NCI-H1048 (cell line): ENCODE measurements around the gene NOS2.
"Not testable (repeated sequence)": the region's sequence is repeated elsewhere in the genome, so short reads cannot be mapped to it uniquely, and the experiment has no call there.

Source experiments
- DNase-seq: peaks from one replicate; lab custom pipeline; 2025; lab: John Stamatoyannopoulos, UW

The NOS2 gene

GRCh38 chr17:27754549-27754948 is 45.8 kb downstream of the NOS2 start:
- DNase-seq: no peak

DNA sequence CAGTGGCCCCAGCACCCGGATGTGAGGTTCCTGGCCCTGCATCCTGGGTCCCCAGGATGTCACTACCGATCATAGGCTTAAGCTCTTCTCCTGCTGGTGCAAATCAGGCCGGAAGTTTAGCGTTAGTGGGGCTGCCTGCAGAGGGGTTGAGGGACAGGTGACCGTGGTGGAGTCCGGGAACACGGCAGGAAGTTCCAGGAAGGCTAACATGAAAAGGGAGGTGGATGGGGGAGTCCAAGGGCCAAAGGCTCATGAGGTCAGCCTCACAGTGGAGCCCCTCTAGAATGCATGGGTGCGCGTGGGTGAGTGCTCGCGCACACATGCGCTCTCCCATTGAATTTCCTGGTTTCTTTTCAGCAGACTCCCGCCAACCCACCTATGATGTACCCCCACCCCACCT is 46.6 kb downstream of the NOS2 start:
- DNase-seq: not testable (repeated sequence)

- not testable (repeated sequence) for DNase-seq
Observed at GRCh38 chr17:27752831-27753619, 47.3 kb downstream of the NOS2 start.

GRCh38 chr17:27751622-27752490 is 48.5 kb downstream of the NOS2 start:
- no peak for DNase-seq

DNA sequence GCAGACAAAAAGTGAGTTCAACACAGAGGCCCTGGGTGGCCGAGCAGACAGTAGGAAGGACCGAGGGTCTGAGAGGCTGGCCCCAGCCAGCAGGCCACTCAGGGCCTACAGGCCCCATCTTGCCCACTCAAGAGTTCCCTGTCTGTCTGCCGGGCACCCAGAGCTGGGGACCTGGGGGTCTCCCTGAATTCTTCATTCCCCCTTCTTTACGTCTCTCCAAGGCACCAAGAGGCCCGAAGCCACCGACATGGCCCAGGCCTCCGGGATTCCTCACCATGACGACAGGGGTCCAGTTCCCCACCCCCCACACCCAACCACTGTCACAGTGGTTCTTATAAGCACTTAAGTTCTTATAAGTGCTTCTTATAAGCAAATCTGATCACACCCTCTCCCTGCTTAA is 49.2 kb downstream of the NOS2 start:
- DNase-seq: no peak

DNA sequence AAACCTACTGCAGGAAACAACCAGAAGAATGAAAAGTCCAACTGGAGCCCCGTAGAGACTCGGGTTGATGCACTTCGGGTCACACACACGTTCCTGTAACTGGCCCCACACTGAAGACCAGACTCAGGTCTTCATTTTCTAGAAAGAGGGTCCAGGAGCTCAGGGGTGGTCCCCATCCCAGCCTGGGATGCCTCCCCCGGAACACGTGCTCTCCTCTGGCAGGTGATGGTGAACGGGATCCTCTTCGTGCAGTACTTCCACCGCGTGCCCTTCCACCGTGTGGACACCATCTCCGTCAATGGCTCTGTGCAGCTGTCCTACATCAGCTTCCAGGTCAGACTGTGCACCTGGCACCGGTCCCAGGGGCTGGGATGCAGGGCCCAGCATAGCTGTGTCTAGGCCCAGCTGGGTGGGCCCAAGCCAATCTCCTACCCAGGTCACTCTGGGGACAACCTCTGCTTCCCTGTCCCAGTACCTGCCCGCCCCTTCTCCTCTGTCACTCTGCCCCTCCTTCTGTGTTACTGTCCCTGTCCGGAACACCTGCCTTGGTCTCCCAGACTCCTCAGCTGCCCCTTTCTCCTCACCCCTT is 50.7 kb downstream of the NOS2 start:
- DNase-seq: not testable (repeated sequence)

GRCh38 chr17:27748360-27748825 is 51.9 kb downstream of the NOS2 start:
- DNase-seq: no peak

- DNase-seq: no peak
Observed at GRCh38 chr17:27747462-27748359, 52.6 kb downstream of the NOS2 start.

- DNase-seq: no peak
Observed at GRCh38 chr17:27746881-27747280, 53.4 kb downstream of the NOS2 start.

DNA sequence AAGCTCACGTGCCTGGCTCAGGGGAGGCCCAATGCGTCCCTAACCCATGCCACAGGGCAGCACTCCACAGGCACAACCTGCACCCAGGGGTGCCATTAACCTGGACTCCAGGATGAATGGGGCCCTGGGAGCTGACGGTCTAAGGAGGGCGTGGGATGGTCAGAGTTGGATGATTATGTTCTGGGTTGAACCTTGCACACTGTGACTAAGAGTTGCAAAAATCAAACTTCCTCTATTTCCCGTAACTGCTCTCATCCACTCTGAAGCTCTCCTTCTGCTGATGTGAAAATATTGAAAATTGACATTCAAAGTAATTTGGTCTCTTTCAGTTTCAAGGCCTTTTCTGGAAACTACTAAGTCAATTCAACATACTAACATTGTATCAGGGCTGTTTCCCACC is 54.0 kb downstream of the NOS2 start:
- not testable (repeated sequence) for DNase-seq

GRCh38 chr17:27745207-27745830 is 55.0 kb downstream of the NOS2 start:
- DNase-seq: not testable (repeated sequence)

GRCh38 chr17:27743281-27743885 is 56.9 kb downstream of the NOS2 start:
- DNase-seq: no peak

DNA sequence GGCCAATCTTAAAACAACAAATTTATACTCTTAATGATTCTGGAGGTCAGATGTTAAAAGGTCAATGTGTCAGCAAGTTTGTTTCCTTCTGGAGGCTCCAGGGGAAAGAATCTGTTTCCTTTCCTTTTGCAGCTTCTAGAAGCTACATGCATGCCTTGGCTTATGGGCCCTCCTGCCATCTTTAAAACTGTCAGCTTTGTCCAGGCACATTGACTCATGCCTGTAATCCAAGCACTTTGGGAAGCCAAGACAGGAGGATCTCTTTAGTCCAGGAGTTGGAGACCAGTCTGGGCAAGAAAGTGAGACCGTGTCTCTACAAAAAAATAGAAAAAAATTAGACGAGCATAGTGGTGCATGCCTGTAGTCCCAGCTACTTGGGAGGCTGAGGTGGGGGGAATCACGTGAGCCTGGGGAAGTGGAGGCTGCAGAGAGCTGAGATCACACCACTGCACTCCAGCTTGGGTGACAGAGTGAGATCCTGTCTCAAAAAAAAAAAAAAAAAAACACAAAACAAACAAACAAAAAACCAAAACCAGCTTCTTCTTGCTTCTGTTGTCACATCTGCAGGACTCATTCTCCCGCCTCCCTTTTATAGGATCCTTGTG is 58.3 kb downstream of the NOS2 start:
- no peak for DNase-seq

- no peak for DNase-seq
Observed at GRCh38 chr17:27741361-27741861, 58.9 kb downstream of the NOS2 start.

GRCh38 chr17:27740541-27740940 is 59.8 kb downstream of the NOS2 start:
- DNase-seq: not testable (repeated sequence)

DNA sequence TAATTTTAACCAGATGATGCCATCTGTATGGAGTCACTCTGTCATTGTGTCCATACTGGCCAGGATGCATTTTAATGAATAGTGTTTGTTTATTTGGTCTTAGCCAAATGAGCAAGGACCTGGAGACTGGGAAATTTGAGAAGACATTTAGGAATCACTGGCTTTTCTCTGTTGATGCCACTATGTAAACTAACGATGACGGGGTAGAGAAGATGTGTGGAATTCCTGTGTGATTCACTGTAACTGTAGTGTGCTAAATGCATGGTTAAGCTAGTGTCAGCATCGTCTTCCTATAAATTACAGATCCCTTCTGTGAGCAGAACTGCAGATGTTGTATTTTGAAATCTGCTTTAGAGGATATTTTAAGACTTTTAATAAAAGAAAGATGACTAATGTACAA is 66.6 kb downstream of the NOS2 start:
- no peak for DNase-seq

DNA sequence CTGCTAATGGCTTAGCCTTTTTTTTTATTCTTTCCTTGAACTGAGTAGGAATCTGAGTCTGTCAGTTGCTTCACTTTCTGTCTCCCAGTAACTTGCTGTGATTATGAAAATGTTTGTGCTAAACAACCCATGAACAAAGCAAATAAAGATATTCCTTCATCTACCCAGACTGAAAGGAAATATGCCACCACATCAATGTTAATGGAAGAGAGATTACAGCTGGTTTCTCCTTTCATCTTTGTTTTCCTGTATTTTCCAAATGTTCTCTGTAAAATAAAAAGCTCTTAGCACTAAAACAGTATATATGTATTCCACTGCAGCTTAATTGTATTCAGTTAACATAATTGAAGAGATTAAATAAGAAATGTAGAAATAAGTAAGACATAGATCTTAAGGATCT is 67.6 kb downstream of the NOS2 start:
- DNase-seq: not testable (repeated sequence)

GRCh38 chr17:27725982-27726381 is 74.3 kb downstream of the NOS2 start:
- DNase-seq: not testable (repeated sequence)

DNA sequence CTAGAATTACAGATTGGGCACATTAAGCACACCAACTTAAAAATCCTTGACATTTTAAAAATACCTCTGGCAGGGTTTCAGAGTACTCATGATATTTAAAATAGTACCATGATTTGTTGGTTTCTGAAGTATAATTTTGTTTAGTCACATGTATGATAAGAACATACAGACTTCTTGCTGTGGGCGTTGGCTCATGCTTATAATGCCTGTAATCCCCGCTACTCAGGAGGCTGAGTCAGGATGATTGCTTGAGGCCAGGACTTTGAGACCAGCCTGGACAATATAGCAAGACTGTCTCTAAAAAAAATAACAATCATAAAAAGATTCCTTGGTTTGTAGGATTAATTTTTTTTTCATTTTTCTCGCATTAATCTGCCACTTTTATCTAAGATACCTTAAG is 78.5 kb downstream of the NOS2 start:
- no peak for DNase-seq
